HG03342 (cell line): ENCODE measurements around the gene CPSF6.
A peak's percentile ranks its signal among the peaks of the same experiment; 100 is the strongest.
"Not testable (repeated sequence)": the region's sequence is repeated elsewhere in the genome, so short reads cannot be mapped to it uniquely, and the experiment has no call there.

ENCODE experiments used
- ATAC-seq: cut with Tn5 transposase; IDR thresholded peaks from one replicate; pipeline ENCODE4 v1.9.1; 2021; ENCODE audit warnings: mild to moderate bottlenecking, moderate library complexity; ENCODE audit not compliant: unreplicated experiment

The CPSF6 gene

DNA sequence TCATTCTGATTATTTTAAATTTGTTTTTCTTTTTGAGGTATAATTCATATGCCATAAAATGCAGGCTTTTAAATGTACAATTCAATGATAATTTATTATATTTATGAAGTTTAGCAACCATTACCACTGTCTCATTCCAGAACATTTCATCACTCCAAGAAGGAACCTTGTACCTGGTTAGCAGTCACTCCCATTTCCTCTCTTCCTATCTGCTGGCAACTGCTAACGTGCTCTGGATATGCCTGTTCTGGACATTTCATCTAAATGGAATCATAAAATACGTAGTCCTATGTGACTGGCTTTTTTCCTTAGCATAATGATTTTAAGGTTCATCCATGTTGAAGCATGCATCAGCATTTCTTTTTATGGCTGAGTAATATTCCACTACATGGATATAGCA, 15.5 kb downstream of the CPSF6 start:
- no peak for ATAC-seq

- ATAC-seq, result no peak
Observed at GRCh38 chr12:69258655-69259054, 19.3 kb downstream of the CPSF6 start.

GRCh38 chr12:69262264-69262974, 23.1 kb downstream of the CPSF6 start:
- ATAC-seq, result no peak

- ATAC-seq, result no peak
Observed at GRCh38 chr12:69265205-69265604, 25.8 kb downstream of the CPSF6 start.

DNA sequence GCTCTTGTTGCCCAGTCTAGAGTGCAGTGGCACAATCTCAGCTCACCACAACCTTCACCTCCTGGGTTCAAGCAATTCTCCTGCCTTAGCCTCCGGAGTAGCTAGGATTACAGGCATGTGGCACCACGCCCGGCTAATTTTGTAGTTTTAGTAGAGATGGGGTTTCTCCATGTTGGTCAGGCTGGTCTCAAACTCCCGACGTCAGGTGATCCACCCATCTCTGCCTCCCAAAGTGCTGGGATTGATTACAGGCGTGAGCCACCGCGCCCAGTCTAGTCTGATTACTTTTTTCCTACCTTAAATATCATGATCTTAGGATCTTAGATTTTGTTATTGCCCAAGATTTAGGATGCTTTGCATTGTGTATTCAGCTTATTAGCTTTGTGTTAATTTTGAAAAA, 26.3 kb downstream of the CPSF6 start:
- ATAC-seq, result not testable (repeated sequence)

GRCh38 chr12:69266036-69266635, 26.8 kb downstream of the CPSF6 start:
- ATAC-seq, result no peak

DNA sequence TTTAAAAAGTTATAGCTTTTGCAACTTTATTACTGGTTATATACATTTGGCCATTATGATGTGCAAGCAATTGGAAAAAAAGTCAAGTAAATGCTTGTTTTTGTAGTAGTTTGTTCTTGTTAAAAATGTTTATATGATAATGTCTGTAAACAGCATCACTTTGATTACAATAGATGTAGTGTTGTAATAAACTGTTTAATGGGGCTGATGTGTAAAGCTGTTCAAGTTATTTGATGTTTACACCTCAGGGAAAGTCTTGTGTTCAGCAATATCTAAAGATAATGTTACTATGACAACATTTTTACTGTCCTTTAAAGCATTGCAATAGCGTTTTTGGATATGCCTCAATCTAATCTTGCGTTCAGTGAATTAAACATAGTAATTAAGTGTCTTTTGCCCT, 30.4 kb downstream of the CPSF6 start:
- no peak for ATAC-seq

DNA sequence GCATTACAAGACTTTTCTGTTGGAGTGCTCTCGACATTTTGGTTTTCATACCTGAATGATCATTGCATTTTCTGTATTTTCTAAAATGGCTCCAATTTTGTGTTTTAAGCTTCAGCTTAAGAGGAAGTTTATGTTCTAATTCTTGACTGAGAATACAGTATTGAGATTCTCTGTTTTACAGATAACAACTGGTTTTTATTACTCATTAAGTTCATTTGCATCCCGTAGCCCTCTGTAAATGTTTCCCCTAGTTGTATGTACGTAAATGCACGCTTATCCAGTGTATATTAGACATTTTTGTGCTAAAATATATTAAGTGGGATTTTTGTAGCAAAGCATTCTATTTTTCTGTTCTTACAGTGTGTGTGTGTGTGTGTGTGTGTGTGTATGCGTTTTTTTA, 33.1 kb downstream of the CPSF6 start:
- no peak for ATAC-seq

- no peak for ATAC-seq
Observed at GRCh38 chr12:69274861-69275260, 35.5 kb downstream of the CPSF6 start.

DNA sequence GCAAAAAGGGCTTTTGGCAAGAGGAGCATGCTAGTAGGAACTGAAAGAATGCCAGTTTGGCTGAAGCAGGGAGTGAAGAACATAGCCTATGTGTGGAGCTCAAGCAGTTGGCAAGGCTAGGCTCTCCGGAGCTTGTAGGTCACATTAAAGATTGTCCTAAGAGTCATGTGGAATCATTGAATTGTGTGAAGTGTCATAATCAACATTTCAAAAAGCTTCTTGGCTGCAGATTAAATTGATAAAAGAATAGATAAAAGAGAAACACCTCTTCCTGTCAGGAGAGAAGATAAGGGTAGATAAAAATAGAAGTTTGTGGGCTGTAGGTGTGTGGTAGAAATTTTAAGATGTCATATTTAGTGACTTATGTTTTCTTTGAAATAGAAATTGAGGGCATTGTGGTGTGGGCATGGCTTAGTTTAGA, 36.1 kb downstream of the CPSF6 start:
- ATAC-seq, result no peak

- no peak for ATAC-seq
Observed at GRCh38 chr12:69278814-69279782, 39.7 kb downstream of the CPSF6 start.

DNA sequence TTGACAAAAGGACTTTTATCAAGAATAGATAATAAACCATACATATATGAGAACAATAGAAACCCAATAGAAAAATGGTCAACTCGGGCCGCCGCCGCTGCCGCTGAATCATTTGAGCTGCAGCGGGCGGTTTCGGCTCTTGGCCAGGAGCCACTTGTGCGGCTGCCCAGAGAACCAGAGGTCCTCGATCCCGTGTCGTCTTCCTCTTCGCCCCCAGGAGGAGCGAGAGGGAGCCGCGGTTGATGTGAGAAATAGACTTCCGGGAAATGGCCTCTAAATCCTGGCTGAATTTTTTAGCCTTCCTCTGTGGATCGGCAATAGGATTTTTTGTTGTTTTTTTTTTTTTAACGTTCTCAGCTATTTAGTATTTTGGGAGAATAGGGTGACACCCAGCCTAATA, 44.8 kb downstream of the CPSF6 start:
- ATAC-seq, result no peak

DNA sequence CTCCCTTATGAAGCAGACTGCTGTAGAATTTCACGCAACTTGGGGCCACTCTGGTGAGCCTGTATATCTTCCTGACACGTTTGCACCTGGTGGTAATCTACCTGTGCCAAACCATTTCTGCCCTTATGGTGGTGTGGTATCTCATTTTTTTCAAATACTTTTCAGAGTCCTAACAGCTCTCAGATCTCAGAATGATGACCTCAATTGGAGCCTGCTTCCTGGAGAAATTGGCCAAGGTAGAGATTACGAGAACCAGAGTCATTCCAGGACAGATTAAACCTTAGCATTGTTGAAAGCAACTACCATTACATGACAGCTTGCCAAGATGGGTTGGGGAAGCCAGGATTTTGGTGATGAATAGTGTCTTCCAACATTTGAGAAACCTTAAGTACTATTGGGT, 48.2 kb downstream of the CPSF6 start:
- ATAC-seq, result no peak

DNA sequence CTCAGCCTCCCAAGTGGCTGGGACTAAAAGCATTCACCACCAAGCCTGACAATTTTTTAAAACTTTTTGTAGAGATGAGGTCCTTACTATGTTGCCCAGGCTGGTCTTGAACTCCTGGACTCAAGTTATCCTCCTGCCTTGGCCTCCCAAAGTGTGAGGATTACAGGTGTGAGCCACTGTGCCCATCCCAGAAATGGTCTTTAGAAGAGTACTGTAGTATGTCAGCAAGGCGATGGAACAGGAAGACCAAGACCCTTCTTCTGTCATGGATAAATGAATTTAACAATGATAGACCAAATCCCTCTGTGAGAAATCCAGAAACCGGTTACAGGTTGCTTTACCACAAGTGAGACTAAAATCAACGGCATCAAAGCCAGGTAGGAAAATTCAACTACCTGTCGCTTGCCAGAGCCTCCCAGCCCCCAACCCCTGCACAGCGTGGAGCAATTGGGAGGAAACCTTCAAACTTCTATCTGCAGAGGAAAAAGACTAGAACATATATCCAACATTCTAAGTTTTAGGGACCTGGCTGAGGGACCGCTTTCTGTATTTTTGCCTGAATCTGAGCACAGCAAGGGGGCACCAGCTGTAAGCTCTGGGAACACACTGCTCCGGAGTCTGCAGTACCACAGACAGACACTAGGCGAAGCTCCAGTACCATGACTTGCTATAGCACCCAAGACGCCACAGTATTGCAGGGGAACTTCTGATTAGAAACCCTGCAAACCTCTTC, 51.3 kb downstream of the CPSF6 start:
- ATAC-seq, result peak; percentile 99

GRCh38 chr12:69291278-69291593, 51.9 kb downstream of the CPSF6 start:
- no peak for ATAC-seq

DNA sequence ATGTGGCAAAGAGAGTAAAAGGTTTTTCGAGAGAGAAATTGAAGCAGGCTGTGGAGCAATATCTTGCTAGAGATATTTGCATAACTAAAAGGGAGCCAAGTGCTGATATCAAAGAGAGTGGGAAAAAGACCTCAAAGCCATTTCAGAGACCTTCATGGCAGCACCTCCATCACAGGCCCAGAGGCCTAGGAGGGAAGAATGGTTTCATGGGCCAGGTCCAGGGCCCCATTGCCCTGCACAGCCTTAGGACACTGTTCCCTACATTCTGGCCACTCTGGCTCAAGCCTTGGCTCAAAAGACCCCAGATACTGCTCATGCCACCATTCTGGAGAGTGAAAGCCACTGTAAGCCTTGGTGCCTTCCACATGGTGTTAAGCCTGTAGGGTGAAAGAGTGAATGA, 58.8 kb downstream of the CPSF6 start:
- ATAC-seq, result no peak

DNA sequence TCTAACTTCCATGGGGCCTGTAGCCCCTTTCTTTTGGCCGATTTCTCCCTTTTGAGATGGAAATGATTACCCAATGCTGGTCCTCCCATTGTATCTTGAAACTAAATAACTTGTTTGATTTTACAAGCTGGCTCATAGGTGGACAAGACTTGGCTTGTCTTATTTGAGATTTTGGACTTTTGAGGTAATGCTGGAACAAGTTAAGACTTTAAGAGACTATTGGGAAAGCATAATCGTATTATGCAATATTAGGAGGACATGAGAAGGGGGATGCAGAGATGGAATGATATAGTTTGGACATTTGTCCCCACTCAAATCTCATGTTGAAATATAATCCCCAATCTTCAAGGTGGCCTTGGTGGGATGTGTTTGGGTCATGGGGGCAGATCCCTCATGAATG, 59.6 kb downstream of the CPSF6 start:
- no peak for ATAC-seq

DNA sequence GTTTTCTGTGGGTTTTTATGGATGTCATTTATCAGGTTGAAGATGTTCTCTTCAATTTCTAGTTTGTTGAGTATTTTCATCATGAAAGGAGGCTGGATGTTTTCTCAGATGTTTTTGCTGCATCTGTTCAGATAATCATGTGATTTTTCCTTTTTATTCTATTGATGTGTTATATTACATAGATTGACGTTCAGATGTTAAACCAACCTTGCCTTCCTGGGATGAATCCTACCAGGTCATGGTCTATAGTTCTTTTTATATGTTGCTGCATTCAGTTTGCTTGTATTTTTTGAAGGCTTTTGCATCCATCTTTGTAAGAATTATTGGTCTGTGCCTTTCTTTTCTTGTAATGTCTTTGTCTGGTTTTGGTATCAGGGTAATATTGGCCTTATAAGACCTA, 64.9 kb downstream of the CPSF6 start:
- ATAC-seq, result no peak

DNA sequence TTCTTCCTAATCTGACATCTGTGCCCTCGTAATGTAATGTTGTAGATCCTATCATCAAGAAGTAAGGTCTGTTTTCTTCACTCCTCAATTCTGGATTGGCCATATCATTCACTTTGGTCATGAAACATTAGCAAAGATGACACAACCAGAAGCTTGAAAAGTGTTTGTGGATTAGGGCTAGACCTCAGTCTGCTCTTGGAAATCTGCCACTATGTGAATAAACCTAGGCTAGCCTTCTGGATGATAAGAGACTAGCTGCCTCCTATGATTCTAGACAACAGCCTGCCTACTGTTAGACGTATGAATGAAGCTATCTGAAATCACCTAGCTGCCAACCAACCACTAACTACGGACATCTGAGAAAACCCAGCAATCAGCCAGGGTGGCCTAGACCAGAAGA, 70.1 kb downstream of the CPSF6 start:
- no peak for ATAC-seq

DNA sequence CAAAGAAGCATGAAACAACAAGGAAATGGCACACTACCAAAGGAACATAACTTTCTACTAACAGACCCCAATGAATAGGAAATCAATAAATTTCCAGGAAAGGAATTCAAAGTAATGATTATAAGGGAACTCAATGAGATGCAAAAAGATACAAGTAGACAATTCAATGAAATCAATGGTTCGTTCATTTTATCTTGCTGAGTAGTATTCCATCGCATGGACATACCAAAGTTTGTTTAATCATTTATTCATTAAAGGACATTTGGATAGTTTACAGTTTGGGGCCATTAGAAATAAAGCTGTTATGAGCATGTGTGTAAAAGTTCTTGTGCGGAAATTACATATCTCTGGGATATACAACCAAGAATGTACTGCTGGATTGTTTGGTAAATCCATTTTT, 73.8 kb downstream of the CPSF6 start:
- ATAC-seq, result no peak

DNA sequence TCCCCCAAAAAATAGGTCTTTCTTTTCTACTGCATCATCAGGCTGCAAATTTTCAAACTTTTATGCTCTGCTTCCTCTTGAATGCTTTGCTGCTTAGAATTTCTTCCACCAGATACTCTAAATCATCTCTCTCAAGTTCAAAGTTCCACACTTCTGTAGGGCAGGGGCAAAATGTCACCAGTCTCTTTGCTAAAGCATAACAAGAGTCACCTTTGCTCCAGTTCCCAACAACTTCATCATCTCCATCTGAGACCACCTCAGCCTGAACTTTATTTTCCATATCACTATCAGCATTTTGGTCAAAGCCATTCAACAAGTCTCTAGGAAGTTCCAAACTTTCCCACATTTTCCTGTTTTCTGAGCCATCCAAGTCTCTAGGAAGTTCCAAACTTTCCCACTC, 77.4 kb downstream of the CPSF6 start:
- ATAC-seq, result not testable (repeated sequence)
